Jurkat, Clone E6-1 (cell line): Measurements from ENCODE around the gene GIGYF2.

Source experiments
- DNase-seq: peaks from one replicate; pipeline ENCODE4 v3.0.0-alpha.2; 2011; ENCODE audit warnings: low read depth, low spot score
- H3K4me3 ChIP-seq: 2 replicates; pipeline ENCODE4 v1.5.1; 2011; ENCODE audit warnings: mild to moderate bottlenecking, low read length, control low read depth, moderate library complexity

Gene GIGYF2

GRCh38 chr2:232871835-232872736 is 175.0 kb downstream of the GIGYF2 start:
- DNase-seq = no peak
- no peak overlapping the region for H3K4me3 ChIP-seq

DNA sequence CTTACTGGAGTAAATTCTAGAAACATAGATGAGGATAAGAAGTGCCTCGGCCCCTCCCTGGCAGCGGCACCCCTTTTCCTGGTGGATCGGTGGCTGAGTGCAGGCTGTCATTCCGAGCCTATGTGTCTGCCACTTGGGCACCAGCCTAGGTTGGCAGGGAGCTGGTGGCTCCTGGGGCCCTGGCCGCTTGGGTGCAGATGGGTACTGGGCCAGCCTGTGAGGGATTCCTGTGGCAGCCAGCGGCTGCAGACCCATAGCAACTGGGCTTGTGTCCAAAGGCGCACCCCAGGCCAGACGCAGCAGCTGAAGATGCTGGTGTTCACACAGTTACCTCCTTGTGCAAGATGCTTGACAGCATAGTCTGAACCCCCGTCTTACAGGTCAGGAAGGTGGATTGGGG is 175.7 kb downstream of the GIGYF2 start:
- H3K4me3 ChIP-seq = no peak overlapping the region
- DNase-seq = no peak

DNA sequence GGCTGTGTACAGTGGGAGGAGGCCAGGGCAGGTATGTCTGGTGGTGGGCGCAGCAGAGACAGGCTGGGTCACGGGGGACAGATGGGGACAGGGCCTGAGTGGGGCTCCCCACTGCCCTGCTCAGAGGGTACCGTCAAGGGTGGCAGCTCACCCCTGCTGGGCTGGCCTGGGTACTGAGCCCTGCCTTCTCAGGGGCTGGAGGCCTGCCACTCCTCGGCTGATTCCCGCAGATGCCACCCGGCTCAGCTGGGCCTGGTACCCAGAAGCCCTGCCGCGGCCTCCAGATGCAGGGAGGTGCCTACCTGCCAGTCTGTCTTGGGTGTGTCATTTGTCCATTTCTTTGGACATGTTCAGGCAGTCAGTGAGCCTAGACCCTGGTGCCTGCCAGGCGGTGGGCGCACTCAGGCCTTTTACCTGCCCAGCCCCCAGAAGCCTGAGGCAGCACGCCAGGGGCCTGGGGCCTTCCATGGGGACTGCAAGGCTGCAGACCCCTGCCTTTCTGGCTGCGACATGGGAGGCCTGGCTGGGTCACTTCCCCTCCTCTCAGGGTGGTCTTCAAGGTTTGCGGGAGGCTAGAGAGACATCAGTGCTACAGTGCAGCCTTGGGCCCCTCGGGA is 176.3 kb downstream of the GIGYF2 start:
- no peak overlapping the region for H3K4me3 ChIP-seq
- DNase-seq = no peak

DNA sequence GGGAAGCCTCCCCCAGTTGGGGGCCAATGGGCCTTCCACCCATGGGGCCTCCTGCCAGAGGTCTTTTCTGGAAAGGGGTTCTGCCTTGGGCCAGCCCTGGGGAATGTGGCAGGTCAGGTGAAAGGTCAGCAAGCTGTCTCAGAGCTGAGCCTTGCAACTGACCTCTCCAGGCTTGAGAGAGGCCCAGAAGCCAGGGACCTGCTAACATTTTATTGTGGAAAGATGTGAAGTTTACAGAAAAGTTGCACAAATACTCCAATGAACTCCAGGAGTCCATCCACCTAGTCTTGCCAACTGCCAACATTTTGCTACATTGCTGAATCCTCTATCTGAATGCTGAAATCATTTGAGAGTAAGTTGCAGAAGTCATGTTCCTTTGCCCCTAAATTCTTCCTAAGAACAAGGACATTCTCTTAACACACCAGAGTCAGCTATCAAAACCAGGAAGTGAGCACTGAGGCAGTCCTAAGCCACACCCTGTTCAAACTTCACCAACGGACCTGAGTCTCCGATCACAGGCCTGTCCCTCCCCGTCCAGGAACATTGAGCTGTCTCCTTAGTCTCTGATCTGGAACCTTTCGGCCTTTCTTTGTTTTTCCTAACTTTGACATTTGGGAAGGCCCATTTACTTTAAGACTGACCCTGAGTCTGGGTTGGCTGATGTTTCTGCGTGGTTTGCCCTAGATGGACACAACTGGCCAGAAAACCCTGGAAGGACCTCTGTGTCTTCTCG is 176.9 kb downstream of the GIGYF2 start:
- DNase-seq = no peak
- no peak overlapping the region for H3K4me3 ChIP-seq

DNA sequence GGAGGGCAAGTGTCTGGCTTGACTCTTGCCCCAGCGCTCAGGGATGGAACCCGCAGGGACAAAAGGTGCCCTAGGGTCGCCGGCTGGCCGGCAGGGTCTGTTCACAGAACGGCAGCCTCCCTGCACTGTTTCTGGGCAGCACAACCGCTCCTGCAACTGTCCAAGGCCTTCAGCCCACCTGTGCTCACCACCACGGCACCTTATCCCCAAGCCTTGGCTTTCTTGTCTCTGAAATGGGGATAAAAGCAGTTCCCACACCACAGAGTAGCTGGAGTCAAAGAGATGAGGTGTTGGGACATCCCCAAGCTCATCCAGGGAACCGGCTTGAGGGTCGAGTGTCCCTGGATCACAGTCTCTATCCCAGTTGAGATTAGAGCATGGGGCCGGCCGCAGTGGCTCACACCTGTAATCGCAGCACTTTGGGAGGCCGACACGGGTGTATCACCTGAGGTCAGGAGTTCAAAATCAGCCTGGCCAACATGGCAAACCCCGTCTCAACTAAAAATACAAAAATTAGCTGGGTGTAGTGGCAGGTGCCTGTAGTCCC is 177.6 kb downstream of the GIGYF2 start:
- no peak for DNase-seq
- H3K4me3 ChIP-seq = no peak overlapping the region

- no peak overlapping the region for H3K4me3 ChIP-seq
- no peak for DNase-seq
Observed at GRCh38 chr2:232875256-232876121, 178.4 kb downstream of the GIGYF2 start.

- no peak for DNase-seq
Observed at GRCh38 chr2:232876161-232876977, 179.2 kb downstream of the GIGYF2 start.

GRCh38 chr2:232876978-232877441 is 179.9 kb downstream of the GIGYF2 start:
- no peak overlapping the region for H3K4me3 ChIP-seq
- DNase-seq = no peak

More at GRCh38 chr2:232876161-232876977, 179.2 kb downstream of the GIGYF2 start:
- no peak overlapping the region for H3K4me3 ChIP-seq

DNA sequence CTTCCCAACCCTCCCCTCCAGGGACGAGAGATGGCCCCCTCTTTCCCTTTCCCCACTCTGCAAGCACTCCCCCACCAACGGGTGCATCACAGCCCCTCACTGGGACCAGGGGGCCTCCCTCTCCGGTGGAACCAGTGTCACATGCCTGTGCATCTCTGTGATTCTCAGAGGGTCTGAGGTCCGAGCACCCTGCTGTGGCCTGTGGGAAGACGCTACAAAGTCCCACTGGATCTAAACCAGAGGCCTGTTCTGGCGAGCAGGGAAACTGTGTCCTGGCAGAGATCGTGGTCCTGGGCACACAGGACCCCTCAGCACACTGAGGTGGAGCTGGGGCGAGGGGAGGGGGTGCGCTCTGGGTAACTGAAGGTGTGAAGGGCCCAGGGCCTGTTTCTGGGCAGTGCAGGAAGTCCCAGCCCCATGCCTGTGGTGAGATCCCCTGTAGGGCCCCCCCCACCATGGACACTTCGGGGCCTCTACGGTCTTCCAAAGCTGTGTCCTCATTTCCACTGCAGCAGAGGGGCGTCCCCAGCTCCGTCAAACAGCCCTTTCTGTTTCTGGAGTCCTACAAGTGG is 180.9 kb downstream of the GIGYF2 start:
- H3K4me3 ChIP-seq = no peak overlapping the region
- no peak for DNase-seq

GRCh38 chr2:232878855-232879617 is 181.9 kb downstream of the GIGYF2 start:
- no peak overlapping the region for H3K4me3 ChIP-seq
- no peak for DNase-seq

- no peak overlapping the region for H3K4me3 ChIP-seq
- no peak for DNase-seq
Observed at GRCh38 chr2:232879618-232880494, 182.7 kb downstream of the GIGYF2 start.

GRCh38 chr2:232880764-232881351 is 183.7 kb downstream of the GIGYF2 start:
- no peak for DNase-seq
- H3K4me3 ChIP-seq = no peak overlapping the region

DNA sequence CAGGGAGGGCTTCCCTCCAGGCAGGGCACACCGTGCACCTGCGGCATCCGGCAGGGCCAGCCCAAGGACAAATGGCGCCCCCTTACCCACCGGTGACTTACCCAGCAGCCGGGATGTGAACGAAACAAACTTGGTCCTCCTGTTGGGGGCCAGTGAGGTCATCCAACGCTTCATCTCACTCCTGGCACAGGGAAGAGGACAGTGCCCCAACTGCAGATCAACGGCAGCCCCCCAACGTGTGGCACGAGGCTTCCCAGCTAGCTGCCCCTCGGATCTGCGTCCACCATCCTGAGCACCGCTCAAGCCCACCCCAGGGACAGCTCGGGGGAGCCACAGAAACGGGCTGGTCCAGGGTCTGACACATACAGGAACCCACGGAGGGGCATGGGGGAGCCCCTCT is 185.0 kb downstream of the GIGYF2 start:
- H3K4me3 ChIP-seq = no peak overlapping the region
- no peak for DNase-seq

- H3K4me3 ChIP-seq = no peak overlapping the region
- no peak for DNase-seq
Observed at GRCh38 chr2:232882505-232883115, 185.5 kb downstream of the GIGYF2 start.

- H3K4me3 ChIP-seq = no peak overlapping the region
- DNase-seq = no peak
Observed at GRCh38 chr2:232883116-232883721, 186.1 kb downstream of the GIGYF2 start.
